Breast epithelium (tissue), 4 donors: ENCODE results near the gene POLA2. TPM values are rescaled to one million over a fixed set of nuclear protein-coding genes. Genes with fewer than 3 reads are reported as not detected.
A peak's percentile ranks its signal among the peaks of the same experiment; 100 is the strongest.

Source experiments
- DNase-seq, 2 donors: peaks; one replicate each; pipeline ENCODE4 v3.0.0-alpha.2; 2019; ENCODE audit warnings: low spot score in 2 of 2
- H3K27ac ChIP-seq, 2 donors: fragments of 200-600 bp; sonication (generic) in 1 of 2; one replicate each; pipeline ENCODE4 v1.5.1; 2016 to 2019; ENCODE audit warnings: mild to moderate bottlenecking in 1 of 2
- H3K27me3 ChIP-seq, 2 donors: fragments of 200-600 bp; sonication (generic) in 1 of 2; one replicate each; pipeline versions ENCODE4 v1.5.1 to v1.6.0; 2017 to 2019; ENCODE audit warnings: control low read depth in 1 of 2, mild to moderate bottlenecking in 1 of 2
- H3K36me3 ChIP-seq: fragments of 200-600 bp; one replicate; pipeline ENCODE4 v1.5.1; 2019
- H3K4me1 ChIP-seq, 2 donors: fragments of 200-600 bp; sonication (generic); one replicate each; pipeline ENCODE4 v1.5.1; 2016 to 2019; ENCODE audit warnings: control low read depth in 1 of 2
- H3K4me3 ChIP-seq, 3 donors: fragments of 200-600 bp; sonication (generic); 1 replicate in 2 of 3; 2 replicates in 1 of 3; pipeline ENCODE4 v1.5.1; 2016 to 2019; ENCODE audit warnings: mild to moderate bottlenecking in 3 of 3, moderate library complexity in 2 of 3
- H3K9me3 ChIP-seq, 2 donors: fragments of 200-600 bp; sonication (generic) in 1 of 2; one replicate each; pipeline ENCODE4 v1.5.1; 2016 to 2019; ENCODE audit warnings: control low read depth in 1 of 2
- CTCF ChIP-seq, 3 donors: fragments of 450-650 bp; IDR thresholded peaks; one replicate each; pipeline ENCODE4 v1.5.1; 2016 to 2017; ENCODE audit warnings: antibody characterized with exemption in 3 of 3, mild to moderate bottlenecking in 3 of 3, moderate library complexity in 3 of 3
- POLR2A ChIP-seq: fragments of 450-650 bp; IDR thresholded peaks from one replicate; pipeline ENCODE4 v1.6.1; 2016; ENCODE audit warnings: antibody characterized with exemption, mild to moderate bottlenecking, moderate library complexity
- POLR2AphosphoS5 ChIP-seq, 3 donors: sonication (generic); formaldehyde crosslinking; IDR thresholded peaks; one replicate each; pipeline ENCODE4 v1.6.1; 2017; ENCODE audit warnings: antibody characterized with exemption in 3 of 3
- intact Hi-C: fragments of 100-400 bp; cut with DNase I; formaldehyde crosslinking; loops from one replicate; pipeline ENCODE4 v1.15.1; 2023; ENCODE audit warnings: low total_unique reads
- total RNA-seq, 3 donors: library from RNA; depleted of rRNA; stranded (reverse); fragments of >200 nt; gene quantifications; one replicate each; pipeline ENCODE4 v1.1.0, GENCODE V29; 2016

The POLA2 gene
- total RNA-seq, 3 donors from 2014 or later, result 6.4 to 17.9 (median 13.8) TPM

DNA sequence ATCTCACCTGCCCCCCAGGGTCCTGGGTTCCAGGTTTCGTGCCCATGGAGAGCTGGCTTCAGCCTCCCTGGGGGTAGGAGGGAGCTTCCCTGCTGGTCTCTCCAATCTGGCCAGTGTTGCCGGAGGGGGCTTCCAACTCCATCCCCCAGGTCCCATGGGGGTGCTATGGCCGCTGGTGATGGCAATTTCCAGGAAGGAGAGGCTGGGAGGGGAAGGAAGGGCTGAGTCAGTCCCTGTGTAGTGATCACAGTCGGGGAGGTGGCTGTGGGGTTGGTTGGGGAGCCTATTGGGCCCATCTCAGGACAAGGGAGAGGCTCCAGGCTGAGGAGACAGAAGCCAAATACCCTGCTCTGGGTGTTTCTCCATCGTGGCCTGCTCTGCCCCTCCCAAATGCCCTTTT is 47.2 kb downstream of the POLA2 start:
- no peak for DNase-seq
- no peaks in the 10 kb centered on the region for H3K9me3 ChIP-seq
- TF ChIP-seq POLR2A, result no peak
- no peak for TF ChIP-seq CTCF (IDR thresholded peaks at IDR 0.05)
- TF ChIP-seq POLR2AphosphoS5 (IDR thresholded peaks at IDR 0.05), result peak in 1 of 3 donors; percentile 65
- no peaks in the 10 kb centered on the region for H3K36me3 ChIP-seq
- intact Hi-C loops, result no loop called here
- H3K4me3 ChIP-seq, result no peak overlapping the region
- H3K27ac ChIP-seq, result peak overlapping the region; percentile 42 to 74
- peaks cover 0 to 3% of the 10 kb centered on the region in 2 donors for H3K4me1 ChIP-seq
- no peaks in the 10 kb centered on the region for H3K27me3 ChIP-seq

- Histone ChIP-seq H3K9me3 (no peaks in the 10 kb centered on the region), H3K36me3 (no peaks in the 10 kb centered on the region), H3K4me3 (no peak overlapping the region), H3K27ac (peak overlapping the region in 1 of 2 donors; percentile 58), H3K27me3 (no peaks in the 10 kb centered on the region), H3K4me1 (peaks cover 0 to 3% of the 10 kb centered on the region in 2 donors)
- intact Hi-C loops, result no loop called here
- DNase-seq, result no peak
- TF ChIP-seq CTCF (IDR thresholded peaks at IDR 0.05), result no peak
- no peak for TF ChIP-seq POLR2A
- no peak for TF ChIP-seq POLR2AphosphoS5 (IDR thresholded peaks at IDR 0.05)
Observed at GRCh38 chr11:65310215-65310614, 48.5 kb downstream of the POLA2 start.

DNA sequence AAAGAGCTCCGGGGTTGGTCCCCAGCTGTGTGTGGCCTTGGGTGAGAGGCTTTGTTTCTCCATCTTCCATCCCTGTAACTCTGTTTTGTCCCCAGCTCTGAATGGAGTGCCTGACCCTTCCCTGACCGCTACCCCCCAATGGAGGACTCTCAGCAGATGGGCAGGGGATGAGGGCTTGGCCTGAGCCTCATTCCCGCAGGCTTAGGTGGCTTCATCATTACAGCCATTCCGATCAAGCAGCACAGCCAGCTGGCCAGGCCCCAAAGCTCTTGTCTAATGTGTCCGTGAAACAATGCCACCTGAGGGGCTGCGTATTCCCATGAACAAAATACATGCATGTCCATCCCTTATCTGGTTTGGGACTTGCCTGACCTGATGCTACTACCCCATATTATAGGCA is 49.0 kb downstream of the POLA2 start:
- Histone ChIP-seq H3K4me3 (no peak overlapping the region), H3K27me3 (no peaks in the 10 kb centered on the region), H3K9me3 (no peaks in the 10 kb centered on the region), H3K27ac (peak overlapping the region in 1 of 2 donors; percentile 58), H3K36me3 (no peaks in the 10 kb centered on the region), H3K4me1 (peaks cover 1 to 3% of the 10 kb centered on the region in 2 donors)
- no peak for DNase-seq
- no peak for TF ChIP-seq CTCF (IDR thresholded peaks at IDR 0.05)
- TF ChIP-seq POLR2A, result no peak
- TF ChIP-seq POLR2AphosphoS5 (IDR thresholded peaks at IDR 0.05), result no peak
- intact Hi-C loops, result no loop called here

GRCh38 chr11:65311170-65311678 is 49.5 kb downstream of the POLA2 start:
- Histone ChIP-seq H3K9me3 (no peaks in the 10 kb centered on the region), H3K4me3 (no peak overlapping the region), H3K27me3 (no peaks in the 10 kb centered on the region), H3K4me1 (peaks cover 3 to 5% of the 10 kb centered on the region in 2 donors), H3K27ac (peak overlapping the region in 1 of 2 donors; percentile 58), H3K36me3 (no peaks in the 10 kb centered on the region)
- intact Hi-C loops, result no loop called here
- DNase-seq, result no peak
- no peak for TF ChIP-seq POLR2A
- TF ChIP-seq POLR2AphosphoS5 (IDR thresholded peaks at IDR 0.05), result no peak
- no peak for TF ChIP-seq CTCF (IDR thresholded peaks at IDR 0.05)

DNA sequence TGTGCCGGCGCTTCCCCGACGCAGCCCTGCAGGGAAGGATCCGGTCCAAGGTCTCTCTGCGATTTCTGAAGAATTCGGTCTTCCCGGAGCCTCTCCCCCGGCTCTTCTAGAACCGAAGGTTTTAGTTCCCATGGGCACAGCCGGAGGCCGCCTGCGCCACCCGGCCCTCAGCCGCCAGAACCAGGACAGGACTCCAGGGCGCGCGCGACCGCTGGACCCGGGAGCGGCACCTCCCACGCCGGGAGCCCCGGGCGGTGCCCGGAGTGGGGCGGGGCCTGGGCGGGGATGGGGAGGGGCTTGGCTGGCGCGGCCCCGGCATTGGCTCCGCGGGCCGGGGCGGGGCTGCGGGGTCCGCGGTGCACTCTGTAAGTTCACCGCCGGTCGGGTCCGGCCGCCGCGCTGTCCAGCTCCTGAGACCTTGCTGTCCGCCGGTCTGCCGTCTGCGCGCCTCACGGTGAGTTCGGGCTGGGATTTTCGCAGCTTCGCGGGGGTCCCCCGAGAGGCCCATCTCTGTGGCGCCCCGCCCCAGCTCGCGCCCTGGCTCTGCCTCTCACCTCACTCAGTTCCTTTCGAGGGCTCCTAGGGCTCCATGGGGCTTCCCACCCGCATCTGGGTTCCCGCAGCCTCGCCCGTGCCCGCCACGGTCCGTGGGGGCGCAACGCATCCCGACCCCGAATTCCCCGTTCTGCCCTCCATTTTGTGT is 52.9 kb downstream of the POLA2 start, which contains the start of gene CDC42EP2:
Gene CDC42EP2 (plus strand): TSS at position 366 of the 703 bp plus-strand sequence. CDS start 6,033 bp downstream, outside the sequence.
- Histone ChIP-seq H3K4me3 (peak within 1 kb of the TSS; percentile 87 to 99 (median 98)), H3K9me3 (no peaks in the 10 kb centered on the region), H3K4me1 (peaks cover 9 to 15% of the 10 kb centered on the region in 2 donors), H3K36me3 (no peaks in the 10 kb centered on the region), H3K27me3 (no peaks in the 10 kb centered on the region), H3K27ac (peak within 1 kb of the TSS; percentile 84 to 94)
- TF ChIP-seq POLR2AphosphoS5 (IDR thresholded peaks at IDR 0.05) (peak; percentile 6 to 15 (median 13)), POLR2A (no peak), CTCF (IDR thresholded peaks at IDR 0.05) (no peak)
- intact Hi-C loops, result loop anchor here (5.0 kb wide), 1 partner anchor 37 kb away; no protein-coding TSS in a partner anchor
- peak; percentile 66 to 81 for DNase-seq
